NCI-H1930 (cell line): ENCODE measurements around the gene TTLL4.

Experiments used
- DNase-seq, 2 experiments: peaks; one replicate each; lab custom pipeline; 2025; lab: John Stamatoyannopoulos, UW

The TTLL4 gene

GRCh38 chr2:218717262-218717661 lies 6.6 kb downstream of the TTLL4 start:
- DNase-seq: no peak

GRCh38 chr2:218718058-218718457 lies 7.4 kb downstream of the TTLL4 start:
- no peak for DNase-seq

DNA sequence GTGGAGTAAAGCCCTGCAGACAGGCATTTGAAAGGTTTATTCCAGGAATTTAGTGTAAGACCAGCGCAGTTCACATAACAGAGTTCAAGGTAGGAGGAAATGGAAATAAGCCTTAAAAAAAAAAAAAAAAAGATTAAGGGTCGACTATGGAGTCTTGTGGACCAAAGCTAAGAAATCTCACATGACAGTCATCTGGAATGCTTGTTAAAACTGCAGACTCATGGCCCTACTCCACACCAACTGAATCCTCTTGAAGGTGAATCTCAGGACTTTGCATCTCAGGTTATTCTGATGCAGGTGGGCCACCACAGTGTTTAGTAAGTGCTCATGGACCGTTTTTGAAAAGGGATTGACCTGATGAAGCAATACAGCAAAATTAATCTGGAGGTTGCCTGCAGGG lies 8.8 kb downstream of the TTLL4 start:
- no peak for DNase-seq

DNA sequence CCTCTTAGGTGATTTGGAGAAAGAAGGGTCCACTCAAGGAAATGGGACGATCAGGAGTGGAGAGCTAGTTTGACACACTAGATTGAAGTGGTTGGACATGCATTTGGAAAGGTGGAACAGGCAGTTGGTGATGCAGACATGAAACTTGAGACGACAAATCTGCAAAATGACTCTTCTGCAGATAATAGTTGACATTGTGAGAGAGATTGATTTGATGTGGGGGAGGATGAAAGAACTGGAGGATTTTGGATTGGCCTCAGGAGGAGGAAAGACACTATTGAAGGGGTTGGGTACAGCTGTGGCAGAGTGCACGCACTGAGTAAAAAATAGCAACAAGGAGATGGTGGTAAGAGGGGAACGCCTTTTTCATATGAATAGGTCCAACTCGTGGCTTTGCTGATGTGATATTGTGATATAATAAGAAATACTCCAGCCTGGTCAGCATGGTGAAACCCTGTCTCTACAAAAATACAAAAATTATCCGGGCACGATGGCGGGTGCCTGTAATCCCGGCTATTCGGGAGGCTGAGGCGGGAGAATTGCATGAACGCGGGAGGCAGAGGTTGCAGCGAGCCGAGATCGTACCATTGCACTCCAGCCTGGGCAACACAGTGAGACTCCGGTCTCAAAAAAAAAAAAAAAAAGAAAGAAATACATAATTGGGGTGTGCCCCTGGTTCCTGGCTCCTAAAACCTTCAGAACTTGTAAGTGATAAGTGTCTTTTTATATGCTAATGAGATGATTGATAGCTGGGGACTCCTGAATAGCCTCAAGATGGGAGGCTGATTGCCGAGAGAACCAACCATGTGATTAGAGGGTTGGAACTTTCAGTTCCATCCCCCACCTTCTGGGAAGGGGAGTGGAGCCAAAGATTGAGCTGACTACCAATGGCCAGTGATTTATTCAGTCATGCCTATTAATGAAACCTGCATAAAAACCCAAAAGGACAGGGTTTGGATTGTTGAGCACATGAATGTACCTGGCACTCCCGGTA lies 9.7 kb downstream of the TTLL4 start:
- DNase-seq: no peak

DNA sequence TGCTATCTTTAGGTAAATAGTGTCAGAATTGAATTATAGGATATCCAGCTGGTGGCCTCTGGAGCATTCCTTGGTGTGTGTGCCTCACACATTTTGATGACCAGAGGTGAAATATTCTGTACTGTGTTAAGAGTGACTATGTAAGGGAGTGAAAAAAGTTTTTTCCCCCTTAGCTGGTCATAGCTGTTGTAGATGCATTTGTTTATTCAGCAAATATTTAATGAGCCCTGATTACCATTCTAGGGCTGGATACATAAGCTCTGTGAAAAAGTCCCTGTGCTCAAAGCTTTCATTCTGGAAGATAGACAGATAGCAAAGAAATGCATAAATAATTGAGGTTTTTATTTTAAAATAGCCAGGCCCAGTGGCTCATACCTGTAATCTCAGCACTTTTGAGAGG lies 10.9 kb downstream of the TTLL4 start:
- DNase-seq: no peak

- no peak for DNase-seq
Observed at GRCh38 chr2:218721934-218722333, 11.3 kb downstream of the TTLL4 start.

DNA sequence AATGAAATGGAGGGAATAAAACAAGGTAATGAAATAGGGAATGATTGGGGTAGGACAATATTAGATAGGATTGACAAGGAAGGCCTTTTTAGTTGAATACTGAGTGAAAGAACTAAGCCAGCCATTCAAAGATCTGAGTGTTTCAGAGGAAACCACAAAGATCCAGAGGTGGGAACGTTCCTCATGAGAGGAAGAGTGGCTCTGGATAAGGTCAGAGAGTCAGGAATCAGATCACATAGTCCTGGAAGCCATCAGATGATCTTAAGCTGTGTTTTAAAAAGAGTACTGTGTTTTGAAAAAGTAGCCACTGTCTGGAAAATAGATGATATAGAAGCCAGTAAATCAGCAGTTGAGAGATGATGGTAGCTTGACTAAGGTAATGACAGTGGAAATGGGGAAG lies 11.8 kb downstream of the TTLL4 start:
- DNase-seq: no peak

DNA sequence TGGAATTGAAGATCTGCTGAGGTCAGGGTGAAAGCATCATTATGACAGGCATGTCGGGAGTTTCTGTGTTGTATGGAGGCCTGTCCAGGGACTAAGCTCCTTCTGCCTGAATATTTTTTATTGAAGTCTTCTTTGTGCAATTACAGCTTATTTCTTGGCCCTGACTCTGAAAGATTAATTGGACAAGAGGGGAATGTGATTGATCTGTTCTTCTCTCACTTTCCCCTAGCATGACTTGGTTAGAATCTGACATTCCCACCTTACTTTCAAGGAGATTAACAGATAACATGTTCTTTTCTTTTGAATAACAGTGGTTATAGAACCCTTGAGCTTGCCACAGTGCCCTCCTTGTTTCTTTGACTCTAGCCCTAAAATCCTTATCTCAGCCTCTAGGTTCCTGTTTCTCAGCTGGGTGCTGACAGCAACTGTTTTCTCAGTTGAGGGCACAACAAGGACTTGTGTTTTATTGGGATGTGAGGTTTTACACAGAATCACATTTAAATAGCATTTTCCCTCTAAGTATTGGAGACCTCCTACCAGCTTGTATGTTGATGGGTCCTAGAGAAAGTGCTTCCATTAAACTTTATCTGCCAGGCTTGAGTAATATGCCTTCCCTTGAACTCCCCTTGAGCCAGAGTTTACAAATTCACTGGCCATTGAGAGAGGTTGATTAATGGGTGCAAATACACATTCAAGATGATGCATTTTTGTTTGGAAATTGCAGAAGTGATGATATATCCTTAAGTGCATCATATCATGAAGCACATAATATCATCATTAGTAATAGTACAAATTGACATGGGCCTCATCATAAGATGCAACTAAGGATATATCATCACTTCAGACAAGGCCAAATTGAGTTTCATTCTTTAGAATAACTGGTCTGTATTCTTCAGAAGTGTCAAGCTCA lies 12.5 kb downstream of the TTLL4 start:
- no peak for DNase-seq

DNA sequence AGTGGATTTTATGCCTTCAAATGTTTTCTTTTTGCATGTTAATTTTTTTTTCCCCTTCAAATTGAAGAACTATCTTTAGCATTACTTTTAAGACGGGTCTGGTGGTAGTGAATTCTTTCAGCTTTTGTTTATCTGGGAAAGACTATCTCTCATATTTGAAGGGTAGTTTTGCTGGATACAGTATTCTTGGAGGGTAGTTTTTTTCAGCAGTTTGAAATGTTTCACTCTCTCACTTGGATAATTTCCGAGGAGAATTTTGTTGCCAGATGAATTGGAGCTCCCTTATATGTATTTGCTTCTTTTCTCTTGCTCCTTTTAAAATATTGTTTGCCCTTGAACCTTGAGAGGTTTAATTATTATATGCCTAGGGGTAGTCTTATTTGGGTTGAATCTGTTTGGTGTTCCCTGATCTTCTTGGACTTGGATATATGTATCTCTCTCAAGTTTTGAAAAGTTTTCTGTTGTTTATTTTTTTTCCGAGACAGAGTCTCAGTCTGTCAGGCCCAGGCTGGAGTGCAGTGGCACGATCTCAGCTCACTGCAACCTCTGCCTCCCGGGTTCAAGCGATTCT lies 15.5 kb downstream of the TTLL4 start:
- DNase-seq: no peak

DNA sequence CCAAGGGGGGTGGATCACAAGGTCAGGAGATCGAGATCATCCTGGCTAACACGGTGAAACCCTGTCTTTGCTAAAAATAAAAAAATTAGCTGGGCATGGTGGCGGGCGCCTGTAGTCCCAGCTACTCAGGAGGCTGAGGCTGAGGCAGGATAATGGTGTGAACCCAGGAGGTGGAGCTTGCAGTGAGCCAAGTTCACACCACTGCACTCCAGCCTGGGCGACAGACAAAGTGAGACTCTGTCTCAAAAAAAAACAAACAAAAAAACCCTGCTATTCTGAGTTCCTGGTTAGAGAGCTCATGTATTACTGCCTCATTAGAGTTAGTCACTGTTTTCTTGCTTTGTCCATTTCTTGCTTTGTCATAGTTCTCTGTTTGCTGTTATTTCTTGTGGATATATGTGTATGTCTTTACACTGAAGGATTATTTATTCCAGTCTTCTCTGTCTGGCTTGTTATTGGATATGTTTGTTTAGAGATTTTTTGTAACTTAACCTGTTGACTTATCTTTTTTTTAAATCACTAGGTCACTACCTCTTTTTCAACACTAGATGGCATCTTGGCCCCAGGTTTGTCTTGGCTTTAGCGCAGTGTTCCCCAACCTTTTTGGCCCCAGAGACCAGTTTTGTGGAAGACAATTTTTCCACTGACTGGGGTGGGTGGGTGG lies 17.0 kb downstream of the TTLL4 start:
- DNase-seq: no peak

GRCh38 chr2:218729640-218730039 lies 19.0 kb downstream of the TTLL4 start:
- no peak for DNase-seq

GRCh38 chr2:218732052-218732760 lies 21.6 kb downstream of the TTLL4 start:
- DNase-seq: no peak

DNA sequence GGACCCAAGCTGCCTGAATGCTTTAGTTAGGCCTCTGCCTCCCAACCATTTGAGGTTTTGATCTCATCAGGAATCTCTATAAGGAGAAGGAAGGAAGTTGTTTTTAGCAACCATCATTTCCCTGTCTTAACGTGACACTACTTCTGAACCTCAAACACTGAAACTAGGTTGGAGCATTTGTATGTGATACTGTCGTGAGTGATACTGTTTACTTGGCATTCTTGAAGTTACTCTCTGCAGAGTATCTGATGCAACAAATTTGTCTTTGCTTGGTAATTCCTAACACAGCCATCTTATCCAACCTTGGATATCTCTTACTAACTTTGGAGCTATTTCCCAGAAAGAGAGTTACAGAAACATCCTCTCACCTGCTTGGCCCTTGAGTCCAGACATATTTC lies 22.1 kb downstream of the TTLL4 start:
- DNase-seq: no peak

DNA sequence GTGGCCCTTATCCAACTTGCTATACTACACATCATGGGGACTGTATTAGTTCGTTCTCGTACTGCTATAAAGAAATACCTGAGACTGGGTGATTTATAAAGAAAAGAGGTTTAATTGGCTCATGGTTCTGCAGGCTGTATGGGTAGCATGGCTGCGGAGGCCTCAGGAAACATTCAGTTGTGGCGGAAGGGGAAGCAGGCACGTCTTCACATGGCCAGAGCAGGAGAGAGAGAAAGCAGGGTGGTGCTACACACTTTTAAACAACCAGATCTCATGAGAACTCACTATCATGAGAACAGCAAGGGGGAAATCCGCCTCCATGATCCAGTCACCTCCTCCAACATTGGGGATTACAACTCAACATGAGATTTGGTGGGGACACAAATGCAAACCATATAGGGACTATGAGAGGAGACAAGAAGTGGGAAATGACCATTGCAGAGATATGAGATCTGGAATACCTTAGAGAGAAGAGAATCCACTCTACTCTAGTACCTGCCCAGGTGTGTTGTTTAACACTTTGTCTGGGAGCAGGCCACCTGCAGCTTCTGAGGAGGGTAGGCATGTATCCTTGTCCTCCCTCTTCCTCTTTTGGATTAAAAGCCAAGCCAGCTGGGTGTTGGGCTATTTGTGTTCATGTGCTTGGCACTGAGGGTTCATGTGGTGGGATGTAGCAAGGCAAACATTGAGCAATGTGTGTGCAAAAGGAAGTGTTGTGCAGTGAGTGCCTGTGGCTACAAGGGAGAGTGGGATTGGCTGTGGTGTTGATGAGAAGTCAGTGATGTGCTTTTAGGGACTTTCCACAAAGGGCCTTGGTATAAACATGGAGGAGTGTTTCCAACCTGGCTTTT lies 22.8 kb downstream of the TTLL4 start:
- no peak for DNase-seq

GRCh38 chr2:218734190-218734975 lies 23.7 kb downstream of the TTLL4 start:
- no peak for DNase-seq

DNA sequence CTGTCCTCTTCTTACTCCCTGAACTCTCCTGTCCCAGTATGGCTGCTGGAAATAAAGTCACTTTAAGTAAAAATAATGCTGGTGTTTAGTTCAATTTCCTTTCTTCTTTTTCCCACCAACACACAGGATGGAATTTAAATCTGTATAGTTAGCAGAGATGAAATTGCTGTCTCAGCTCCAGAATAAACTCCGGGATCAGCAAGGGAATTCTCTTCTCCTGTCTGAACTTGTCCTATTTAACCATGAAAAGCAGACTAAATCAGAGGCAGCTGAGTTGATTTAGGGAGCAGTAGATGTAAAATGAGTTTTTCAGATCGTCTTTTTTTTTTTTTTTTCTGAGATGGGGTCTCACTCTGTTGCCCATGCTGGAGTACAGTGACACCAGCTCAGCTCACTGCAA lies 25.9 kb downstream of the TTLL4 start:
- DNase-seq: no peak

GRCh38 chr2:218743068-218743467 lies 32.4 kb downstream of the TTLL4 start:
- DNase-seq: no peak

DNA sequence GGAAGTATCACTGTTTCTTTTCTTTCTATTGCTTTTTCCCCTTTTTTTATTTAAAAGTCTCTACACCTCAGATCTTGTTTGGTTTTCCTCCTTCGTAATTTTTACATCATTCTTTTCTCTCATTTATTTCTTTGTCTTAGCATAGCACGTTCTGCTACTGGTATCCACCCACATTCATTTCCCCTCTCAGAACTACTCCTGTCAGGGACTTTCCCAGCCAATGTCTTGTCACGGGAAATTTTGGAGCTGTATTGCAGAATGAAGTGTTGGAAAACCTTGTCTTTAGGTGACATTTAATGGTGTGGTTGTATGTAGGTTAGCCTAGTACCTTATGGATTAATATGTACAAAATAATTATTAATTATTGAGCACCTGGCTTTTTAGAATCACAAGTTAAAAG lies 34.0 kb downstream of the TTLL4 start:
- no peak for DNase-seq

DNA sequence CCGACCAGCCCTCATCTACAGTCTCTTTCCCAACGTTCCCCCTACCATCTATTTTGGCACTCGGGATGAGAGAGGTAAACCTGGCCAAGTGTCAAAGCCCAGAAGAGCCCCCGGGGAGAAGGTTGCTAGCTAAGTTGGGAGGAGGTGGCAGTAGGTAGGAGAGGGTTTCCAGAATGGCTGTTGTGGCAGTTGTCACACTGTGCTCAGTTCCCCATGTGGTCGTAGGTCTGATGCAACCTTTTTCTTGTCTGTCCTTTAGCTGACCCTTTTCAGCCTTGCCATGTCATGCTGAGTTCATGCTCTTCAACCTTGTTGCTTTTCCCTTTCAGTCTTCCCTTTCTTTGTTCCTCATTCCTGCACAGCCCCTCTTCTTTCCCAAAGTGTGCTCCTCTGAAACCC lies 34.5 kb downstream of the TTLL4 start:
- no peak for DNase-seq
